Heart left ventricle (tissue), 16 donors: ENCODE measurements around the gene ZNF785. TPM values are rescaled to one million over a fixed set of nuclear protein-coding genes. Genes with fewer than 3 reads are reported as not detected.

ENCODE experiments used
- ATAC-seq, 4 donors: fragments of 200-7000 bp; cut with Tn5 transposase; one replicate each; pipeline ENCODE4 v1.9.1; 2020 to 2022; ENCODE audit warnings: moderate library complexity in 4 of 4, mild to moderate bottlenecking in 3 of 4, moderate number of reproducible peaks in 1 of 4
- DNase-seq, 5 donors: peaks; one replicate each; pipeline ENCODE4 v3.0.0-alpha.2; 2020
- H3K27ac ChIP-seq, 12 donors: fragments of 200-600 bp; sonication (generic) in 4 of 12; one replicate each; pipeline versions ENCODE4 v1.5.0 to v1.8.0; 2016 to 2022; ENCODE audit warnings: mild to moderate bottlenecking in 2 of 12
- H3K27me3 ChIP-seq, 9 donors: fragments of 200-600 bp; sonication (generic) in 2 of 9; one replicate each; pipeline versions ENCODE4 v1.5.1 to v1.8.0; 2016 to 2022; ENCODE audit warnings: mild to moderate bottlenecking in 3 of 9
- H3K36me3 ChIP-seq, 9 donors: fragments of 200-600 bp; sonication (generic) in 2 of 9; one replicate each; pipeline versions ENCODE4 v1.5.0 to v1.8.0; 2018 to 2022; ENCODE audit warnings: mild to moderate bottlenecking in 2 of 9
- H3K4me1 ChIP-seq, 12 donors: fragments of 200-600 bp; sonication (generic) in 4 of 12; one replicate each; pipeline versions ENCODE4 v1.5.0 to v1.8.0; 2016 to 2022; ENCODE audit warnings: mild to moderate bottlenecking in 3 of 12
- H3K4me3 ChIP-seq, 12 donors: fragments of 200-600 bp; sonication (generic) in 4 of 12; one replicate each; pipeline versions ENCODE4 v1.5.0 to v1.8.0; 2017 to 2022; ENCODE audit warnings: mild to moderate bottlenecking in 9 of 12, moderate library complexity in 4 of 12
- H3K9me3 ChIP-seq, 12 donors: fragments of 200-600 bp; sonication (generic) in 4 of 12; one replicate each; pipeline versions ENCODE4 v1.5.0 to v1.8.0; 2016 to 2022; ENCODE audit warnings: mild to moderate bottlenecking in 1 of 12
- POLR2A ChIP-seq, 2 donors: fragments of 450-650 bp; IDR thresholded peaks; one replicate each; pipeline ENCODE4 v1.6.1; 2017; ENCODE audit warnings: antibody characterized with exemption in 2 of 2, mild to moderate bottlenecking in 2 of 2, moderate library complexity in 2 of 2
- WGBS, 4 donors: extraction: QIAGEN DNeasy Blood & Tissue Kit in 2 of 4; methylation state at CpG; one replicate each; pipeline versions ENCODE4 v1.1.5 to v1.1.7; 2013 to 2018; 5-methylcytosine and 5-hydroxymethylcytosine counted together
- intact Hi-C, 10 donors: fragments of 100-400 bp; cut with DNase I; formaldehyde crosslinking; loops; one replicate each; pipeline versions ENCODE4 v1.11.1 to v1.14.2; 2022
- polyA plus RNA-seq, 2 donors: library from polyadenylated mRNA; stranded (reverse); fragments of 200-250 nt; gene quantifications; one replicate each; pipeline ENCODE4 v1.2.3, GENCODE V29; 2013
- total RNA-seq, 9 donors: library from RNA; depleted of rRNA in 2 of 9; stranded (reverse); fragments of >200 nt in 2 of 9; fragmentation: NEBNext Ultra II Directional in 3 of 9; extraction: Animal tissue kit (Norgen Biotek cat#: 25700) in 3 of 9; gene quantifications; one replicate each; pipeline versions ENCODE4 v1.1.0 to v1.2.4, GENCODE V29; 2016 to 2023
- TF ChIP-seq, protein P1 (sequence below), 12 donors: fragments of 200-600 bp; sonication (generic) in 4 of 12; IDR thresholded peaks; one replicate each; pipeline versions ENCODE4 v1.5.0 to v1.8.0; 2018 to 2022; ENCODE audit warnings: antibody characterized with exemption in 12 of 12, mild to moderate bottlenecking in 5 of 12
- donor health status: ischemic (EF 13 %, LVEDD 7.1; RV severe dilation, severe dysfunction).
- donor health status: healthy with polysubstance abuse.
- donor health status: DM: no; HTN: yes; CAD: no.
- donor health status: DM: no; HTN: no; CAD: no.
- donor health status: ischemic (EF 25% LVEDD 6.9; RV normal size, moderate dysfunction).
- donor health status: ischemic (EF 25% LVEDD 5.7; RV mildly dilated, moderate dysfunction).
- donor health status: healthy.
- donor health status: DM: yes; HTN: yes; CAD: no.
- donor health status: ischemic (EF 35%, LVEDD 5.7; RV mildly dilated, moderate dysfunction).
- donor health status: nonischemic (EF 11% LVEDD 7.7; RV severe dilation, severe dysfunction).
- donor health status: DM: yes; HTN: yes; CAD: no.
- donor health status: PGD.
- donor health status: ischemic (EF 29% LVEDD 5.4; RV normal size, mild dysfunction).
- donor health status: nonischemic (EF 23%, LVEDD 6.1; RV moderate dilation, normal function).

ZNF785 gene
- total and polyA plus RNA-seq, 11 donors: 2.9 to 10.9 (median 4.5) TPM

DNA sequence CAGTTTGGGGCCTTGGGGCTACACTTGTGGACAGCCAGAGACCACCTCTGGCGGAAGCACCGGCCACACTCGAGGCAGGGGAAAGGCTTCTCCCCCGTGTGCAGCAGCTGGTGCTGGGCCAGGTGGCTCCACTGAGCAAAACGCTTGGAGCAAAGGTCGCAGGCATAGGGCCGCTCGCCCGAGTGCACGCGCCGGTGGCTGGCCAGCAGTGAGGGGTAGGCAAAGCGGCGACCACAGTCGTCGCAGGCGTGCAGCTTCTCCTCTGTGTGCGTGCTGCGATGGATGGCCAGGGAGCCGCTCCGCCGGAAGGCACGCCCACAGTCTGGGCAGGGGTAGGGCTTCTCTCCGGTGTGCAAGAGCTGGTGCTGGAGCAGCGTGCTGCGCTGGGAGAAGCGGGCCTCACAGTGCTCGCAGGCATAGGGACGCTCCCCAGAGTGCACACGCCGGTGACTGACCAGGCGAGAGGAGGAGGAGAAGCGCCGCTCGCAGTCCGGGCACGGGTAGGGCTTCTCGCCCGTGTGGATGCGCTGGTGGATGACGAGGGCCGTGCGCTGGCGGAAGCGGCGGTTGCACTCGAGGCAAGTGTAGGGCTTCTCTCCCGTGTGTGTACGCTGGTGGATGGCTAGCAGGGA is 18.9 kb upstream of the ZNF785 start:
- peak overlapping the region in 8 of 12 donors; percentile 11 to 64 (median 46) for H3K27ac ChIP-seq
- ATAC-seq: peak in 2 of 4 donors; percentile 4 to 14
- 94 to 95% (median 95%) methylated on average over 41 to 49 of the region's 49 CpGs for WGBS, 4 donors
- no peak overlapping the region for H3K4me3 ChIP-seq
- intact Hi-C loops: loop anchor here in 2 of 10 donors (5.0 to 10.0 kb wide), 2 partner anchors 147 to 160 kb away; partner anchors contain the start of gene SEPHS2 (in 1 of the 2)
- H3K27me3 ChIP-seq: no peaks in the 10 kb centered on the region
- peaks cover 0 to 69% (median 13%) of the 10 kb centered on the region in 12 donors for H3K4me1 ChIP-seq
- peak in 1 of 5 donors; percentile 68 for DNase-seq
- H3K9me3 ChIP-seq: no peaks in the 10 kb centered on the region
- TF ChIP-seq, protein P1, sequence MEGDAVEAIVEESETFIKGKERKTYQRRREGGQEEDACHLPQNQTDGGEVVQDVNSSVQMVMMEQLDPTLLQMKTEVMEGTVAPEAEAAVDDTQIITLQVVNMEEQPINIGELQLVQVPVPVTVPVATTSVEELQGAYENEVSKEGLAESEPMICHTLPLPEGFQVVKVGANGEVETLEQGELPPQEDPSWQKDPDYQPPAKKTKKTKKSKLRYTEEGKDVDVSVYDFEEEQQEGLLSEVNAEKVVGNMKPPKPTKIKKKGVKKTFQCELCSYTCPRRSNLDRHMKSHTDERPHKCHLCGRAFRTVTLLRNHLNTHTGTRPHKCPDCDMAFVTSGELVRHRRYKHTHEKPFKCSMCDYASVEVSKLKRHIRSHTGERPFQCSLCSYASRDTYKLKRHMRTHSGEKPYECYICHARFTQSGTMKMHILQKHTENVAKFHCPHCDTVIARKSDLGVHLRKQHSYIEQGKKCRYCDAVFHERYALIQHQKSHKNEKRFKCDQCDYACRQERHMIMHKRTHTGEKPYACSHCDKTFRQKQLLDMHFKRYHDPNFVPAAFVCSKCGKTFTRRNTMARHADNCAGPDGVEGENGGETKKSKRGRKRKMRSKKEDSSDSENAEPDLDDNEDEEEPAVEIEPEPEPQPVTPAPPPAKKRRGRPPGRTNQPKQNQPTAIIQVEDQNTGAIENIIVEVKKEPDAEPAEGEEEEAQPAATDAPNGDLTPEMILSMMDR (IDR thresholded peaks at IDR 0.05): no peak
- TF ChIP-seq POLR2A (IDR thresholded peaks at IDR 0.05): no peak
- peaks cover 0 to 65% (median 49%) of the 10 kb centered on the region in 9 donors for H3K36me3 ChIP-seq

DNA sequence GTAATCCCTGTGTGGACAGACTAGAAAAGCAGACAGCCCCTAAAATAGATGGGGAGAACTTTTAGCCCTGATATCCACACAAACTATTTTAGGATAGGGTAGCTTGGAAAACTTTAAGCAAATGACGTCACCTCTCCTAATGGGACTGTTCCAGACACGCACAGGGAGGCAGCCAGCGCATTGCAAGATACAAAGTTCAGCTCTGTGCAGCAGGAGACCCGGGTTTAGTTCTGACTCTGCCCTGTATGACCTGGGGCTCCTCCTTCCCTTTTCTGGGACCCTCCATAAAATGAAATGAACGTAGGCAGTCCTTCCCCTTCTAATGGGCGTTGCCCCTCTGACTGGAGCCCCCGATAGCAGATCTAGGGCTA is 18.4 kb upstream of the ZNF785 start:
- intact Hi-C loops: loop anchor here in 2 of 10 donors (5.0 to 10.0 kb wide), 2 partner anchors 147 to 159 kb away; partner anchors contain the start of gene SEPHS2 (in 1 of the 2)
- peak overlapping the region in 7 of 12 donors; percentile 11 to 63 (median 43) for H3K27ac ChIP-seq
- peaks cover 0 to 64% (median 10%) of the 10 kb centered on the region in 12 donors for H3K4me1 ChIP-seq
- H3K4me3 ChIP-seq: no peak overlapping the region
- H3K27me3 ChIP-seq: no peaks in the 10 kb centered on the region
- TF ChIP-seq, protein P1 (IDR thresholded peaks at IDR 0.05): no peak
- no peak for TF ChIP-seq POLR2A (IDR thresholded peaks at IDR 0.05)
- DNase-seq (peak in 1 of 5 donors; percentile 59), ATAC-seq (peak; percentile 25 to 85 (median 76))
- peaks cover 0 to 65% (median 49%) of the 10 kb centered on the region in 9 donors for H3K36me3 ChIP-seq
- H3K9me3 ChIP-seq: no peaks in the 10 kb centered on the region
- 62 to 79% (median 72%) methylated on average over 5 to 7 of the region's 7 CpGs for WGBS, 4 donors

DNA sequence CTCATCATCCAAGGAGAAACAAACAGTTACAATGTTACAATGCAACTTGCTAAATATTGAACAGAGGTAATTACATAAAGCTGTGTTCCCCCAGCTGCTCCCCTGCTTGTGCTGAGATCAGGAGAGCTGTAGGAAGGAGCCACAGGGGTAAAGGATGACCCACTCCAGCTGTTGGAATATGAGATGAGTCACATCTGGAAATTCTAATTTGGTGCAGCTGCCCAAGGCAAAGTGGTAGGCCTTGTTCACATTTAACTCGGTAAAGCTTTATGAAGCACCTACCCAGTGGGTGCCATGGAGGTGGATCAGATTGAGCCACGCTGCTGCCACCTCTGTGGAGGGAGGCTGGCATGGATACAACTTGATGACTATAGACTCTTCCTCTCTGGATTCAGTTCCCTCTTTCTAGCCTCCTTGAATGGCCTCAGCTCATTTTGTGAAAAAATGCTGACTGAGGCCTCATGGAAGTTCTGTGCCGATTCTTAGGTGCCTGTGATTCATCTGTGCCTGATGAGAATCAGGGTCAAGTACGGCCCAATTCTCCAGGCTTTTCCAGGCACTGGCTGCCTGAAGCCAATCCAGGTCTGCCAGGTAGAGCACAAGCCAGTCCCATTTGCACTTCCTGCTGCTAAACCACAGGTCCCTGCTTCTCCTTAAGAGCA is 17.2 kb upstream of the ZNF785 start:
- Histone ChIP-seq H3K36me3 (peaks cover 0 to 60% (median 44%) of the 10 kb centered on the region in 9 donors), H3K4me3 (no peak overlapping the region), H3K27me3 (no peaks in the 10 kb centered on the region), H3K4me1 (peaks cover 0 to 52% (median 8%) of the 10 kb centered on the region in 12 donors), H3K9me3 (no peaks in the 10 kb centered on the region), H3K27ac (peak overlapping the region in 2 of 12 donors; percentile 46 to 53)
- 53 to 79% (median 70%) methylated on average over 4 of the region's 4 CpGs for WGBS, 4 donors
- intact Hi-C loops: loop anchor here in 2 of 10 donors (5.0 to 10.0 kb wide), 2 partner anchors 145 to 158 kb away; partner anchors contain the start of gene SEPHS2 (in 1 of the 2)
- DNase-seq (no peak), ATAC-seq (peak in 3 of 4 donors; percentile 28 to 43 (median 35))
- TF ChIP-seq POLR2A (IDR thresholded peaks at IDR 0.05): no peak
- TF ChIP-seq, protein P1 (IDR thresholded peaks at IDR 0.05): no peak

DNA sequence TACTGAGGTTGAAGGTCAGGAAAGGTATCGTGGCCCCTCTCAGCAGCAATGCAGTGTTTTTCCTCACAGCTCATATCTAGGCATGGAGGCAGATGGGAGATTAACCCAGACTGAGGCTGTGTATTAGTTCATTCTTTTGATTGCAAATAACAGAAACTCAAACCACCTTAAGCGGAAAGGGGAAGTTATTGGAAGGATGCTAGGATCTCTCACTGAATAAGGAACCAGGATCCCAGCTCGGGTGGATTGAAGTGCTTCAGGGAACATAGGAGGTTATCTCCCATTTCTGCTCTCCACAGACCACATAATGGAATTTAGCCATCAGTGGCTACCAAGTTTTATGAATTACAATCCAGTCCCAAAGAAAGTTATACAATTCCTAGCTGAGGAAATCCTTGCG is 16.5 kb upstream of the ZNF785 start:
- Histone ChIP-seq H3K4me1 (peaks cover 0 to 52% (median 8%) of the 10 kb centered on the region in 12 donors), H3K27me3 (no peaks in the 10 kb centered on the region), H3K27ac (peak overlapping the region in 3 of 12 donors; percentile 34 to 53 (median 46)), H3K36me3 (peaks cover 0 to 52% (median 37%) of the 10 kb centered on the region in 9 donors), H3K9me3 (no peaks in the 10 kb centered on the region), H3K4me3 (no peak overlapping the region)
- ATAC-seq (no peak), DNase-seq (no peak)
- intact Hi-C loops: loop anchor here in 2 of 10 donors (5.0 to 10.0 kb wide), 2 partner anchors 145 to 157 kb away; partner anchors contain the start of gene SEPHS2 (in 1 of the 2)
- WGBS, 4 donors: 76 to 85% (median 79%) methylated on average over 4 of the region's 4 CpGs
- TF ChIP-seq, protein P1 (IDR thresholded peaks at IDR 0.05): no peak
